Measurements from ENCODE around the gene SIGMAR1. TPM values are rescaled to one million over a fixed set of nuclear protein-coding genes. Genes with fewer than 3 reads are reported as not detected.
A peak's percentile ranks its signal among the peaks of the same experiment; 100 is the strongest.

The SIGMAR1 gene
- total RNA-seq, 1 donor from 2014 or later, result 130 TPM

DNA sequence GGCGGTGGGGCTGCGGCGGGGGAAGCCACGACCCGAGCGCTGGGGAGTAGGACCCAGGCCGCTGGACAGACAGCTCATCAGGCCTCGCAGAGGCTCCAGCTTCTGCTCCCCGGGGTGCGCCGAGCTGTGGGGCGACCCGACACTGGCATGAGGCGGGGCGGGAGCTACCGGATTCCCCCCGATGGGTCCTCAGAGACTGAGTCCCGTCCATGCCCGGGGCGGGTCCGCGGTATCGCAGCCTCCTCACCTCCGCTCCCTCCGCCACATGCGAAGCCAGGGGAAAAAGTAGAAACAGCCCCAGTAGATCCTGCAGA, 27.4 kb upstream of the SIGMAR1 start:
- intact Hi-C loops (cut with micrococcal nuclease), result loop anchor here (1.0 to 10.0 kb wide), 8 partner anchors 19 to 451 kb away; partner anchors contain the start of genes DCTN3, DNAI1, DNAJB5 and FAM219A
- Mint-ChIP-seq H3K9me3 (peaks cover 5% of the 10 kb centered on the region), H3K4me3 (peak overlapping the region; percentile 88), H3K27ac (peak overlapping the region; percentile 84), H3K27me3 (ENCODE audit: insufficient read depth) (no peaks in the 10 kb centered on the region), H3K36me3 (ENCODE audit: low read depth) (peaks cover 22% of the 10 kb centered on the region), H3K4me1 (ENCODE audit: low read depth) (peaks cover 31% of the 10 kb centered on the region)
- no peak for DNase-seq (ENCODE audit: low spot score)

DNA sequence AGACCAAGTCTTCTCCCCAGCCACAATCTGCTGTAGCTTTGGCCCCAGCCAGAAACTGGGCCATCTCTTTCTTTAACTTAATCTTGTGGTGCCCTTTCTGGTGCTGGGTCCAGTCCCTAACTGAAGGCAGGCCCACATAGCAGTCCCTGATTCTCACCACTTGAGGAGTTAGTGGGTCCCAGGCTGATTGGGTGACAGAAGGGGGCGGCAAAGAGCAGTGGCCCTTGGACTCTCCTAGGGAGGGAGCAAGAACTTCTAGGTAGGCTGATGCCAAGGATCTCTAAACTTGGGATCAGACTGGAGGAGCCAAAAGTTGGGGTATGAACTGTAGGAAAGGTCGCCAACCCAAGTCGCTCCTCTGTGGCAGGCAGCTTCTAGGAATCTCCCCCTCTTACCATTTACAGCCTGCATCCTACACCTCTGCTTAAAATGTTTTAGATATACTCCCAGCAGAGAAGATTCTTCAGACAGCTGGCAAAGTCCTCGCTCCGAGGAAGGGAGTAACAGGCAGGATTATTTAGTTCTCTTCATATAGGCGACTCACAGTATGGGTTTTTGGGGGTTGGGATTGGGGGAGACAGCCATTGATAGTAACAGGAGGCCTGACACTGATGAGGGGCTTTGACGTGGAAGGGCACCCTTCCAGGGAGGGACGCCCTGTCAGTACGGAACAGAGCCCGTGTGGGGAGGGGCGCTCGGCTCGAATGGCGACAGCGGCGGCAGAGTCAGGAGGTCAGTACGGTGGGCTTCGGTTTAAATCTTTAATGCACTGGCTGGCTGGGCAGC, 26.9 kb upstream of the SIGMAR1 start:
- peak; percentile 61 for DNase-seq (ENCODE audit: low spot score)
- Mint-ChIP-seq H3K4me3 (peak overlapping the region; percentile 88), H3K27me3 (ENCODE audit: insufficient read depth) (no peaks in the 10 kb centered on the region), H3K4me1 (ENCODE audit: low read depth) (peaks cover 31% of the 10 kb centered on the region), H3K9me3 (peaks cover 5% of the 10 kb centered on the region), H3K36me3 (ENCODE audit: low read depth) (peaks cover 22% of the 10 kb centered on the region), H3K27ac (peak overlapping the region; percentile 76)
- intact Hi-C loops (cut with micrococcal nuclease), result loop anchor here (1.0 to 10.0 kb wide), 9 partner anchors 18 to 452 kb away; partner anchors contain the start of genes DCTN3, DNAI1, DNAJB5 and FAM219A

DNA sequence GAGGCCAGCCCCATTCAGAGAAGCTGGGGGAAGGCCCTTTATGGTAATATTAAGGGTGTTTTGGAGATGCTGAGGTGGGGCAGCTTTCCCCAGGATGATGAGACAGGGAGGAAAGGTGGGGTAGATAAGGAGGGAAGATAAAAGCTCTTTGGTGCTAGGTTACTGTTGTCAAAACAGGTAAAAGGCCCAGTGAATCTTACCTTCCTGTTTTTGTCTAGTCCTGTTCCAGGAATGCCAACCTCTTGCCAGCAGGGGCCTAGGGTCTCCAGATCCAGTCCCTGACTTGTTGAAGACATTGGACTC, 25.7 kb upstream of the SIGMAR1 start:
- peaks cover 31% of the 10 kb centered on the region for H3K4me1 Mint-ChIP-seq (ENCODE audit: low read depth)
- no peaks in the 10 kb centered on the region for H3K27me3 Mint-ChIP-seq (ENCODE audit: insufficient read depth)
- peak; percentile 5 for DNase-seq (ENCODE audit: low spot score)
- peak overlapping the region; percentile 80 for H3K27ac Mint-ChIP-seq
- intact Hi-C loops (cut with micrococcal nuclease), result loop anchor here (10.0 kb wide), 1 partner anchor 412 kb away; the partner anchor contains the start of genes FANCG and VCP
- H3K9me3 Mint-ChIP-seq, result no peaks in the 10 kb centered on the region
- H3K36me3 Mint-ChIP-seq (ENCODE audit: low read depth), result peaks cover 15% of the 10 kb centered on the region
- no peak overlapping the region for H3K4me3 Mint-ChIP-seq

DNA sequence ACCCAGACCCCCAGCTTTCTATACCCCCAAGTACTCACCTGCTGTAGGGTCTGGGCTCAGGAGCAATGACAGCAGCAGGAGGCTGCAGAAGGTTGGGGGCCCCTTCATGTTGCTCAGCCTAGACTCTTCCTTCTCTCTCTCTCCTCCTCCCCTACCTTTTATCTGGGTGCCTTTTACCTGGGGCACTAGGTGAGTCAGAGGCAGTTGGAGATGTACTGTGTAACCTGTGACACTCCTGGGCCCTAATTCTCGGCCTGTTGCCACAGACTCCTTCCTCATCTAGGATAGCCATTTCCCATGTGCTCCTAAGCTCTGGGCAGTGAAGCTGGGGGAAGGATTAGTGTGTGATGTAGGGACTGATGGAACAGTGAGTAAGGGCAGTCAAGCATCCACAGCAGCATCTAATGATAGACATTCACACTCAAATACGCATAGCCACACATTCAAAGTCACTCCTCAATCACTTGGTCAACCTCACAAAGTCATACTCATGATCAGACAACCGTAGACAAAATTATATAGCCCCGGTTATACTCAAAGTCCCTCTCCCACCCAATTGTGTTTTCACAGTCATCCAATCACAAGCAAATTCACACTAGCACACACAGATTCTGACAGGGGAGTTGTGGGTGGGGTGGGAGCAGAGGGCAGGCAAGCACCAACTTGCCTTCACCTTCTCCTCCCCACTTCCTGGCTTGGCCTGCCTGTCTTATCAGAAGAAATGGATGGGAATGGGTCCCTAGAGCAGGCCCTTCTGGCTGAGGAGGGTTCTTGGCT, 25.1 kb upstream of the SIGMAR1 start, which contains the start of gene CCL27:
CCL27 (minus strand) TSS at position 132 of the 777 bp plus-strand sequence; CDS start at position 108, 24 bp downstream.
- Mint-ChIP-seq H3K9me3 (no peaks in the 10 kb centered on the region), H3K4me1 (ENCODE audit: low read depth) (peaks cover 31% of the 10 kb centered on the region), H3K4me3 (peak within 1 kb of the TSS; percentile 9), H3K36me3 (ENCODE audit: low read depth) (peaks cover 15% of the 10 kb centered on the region), H3K27me3 (ENCODE audit: insufficient read depth) (no peaks in the 10 kb centered on the region), H3K27ac (peak within 1 kb of the TSS; percentile 80)
- intact Hi-C loops (cut with micrococcal nuclease), result loop anchor here (10.0 kb wide), 1 partner anchor 412 kb away; the partner anchor contains the start of genes FANCG and VCP
- DNase-seq (ENCODE audit: low spot score), result no peak

DNA sequence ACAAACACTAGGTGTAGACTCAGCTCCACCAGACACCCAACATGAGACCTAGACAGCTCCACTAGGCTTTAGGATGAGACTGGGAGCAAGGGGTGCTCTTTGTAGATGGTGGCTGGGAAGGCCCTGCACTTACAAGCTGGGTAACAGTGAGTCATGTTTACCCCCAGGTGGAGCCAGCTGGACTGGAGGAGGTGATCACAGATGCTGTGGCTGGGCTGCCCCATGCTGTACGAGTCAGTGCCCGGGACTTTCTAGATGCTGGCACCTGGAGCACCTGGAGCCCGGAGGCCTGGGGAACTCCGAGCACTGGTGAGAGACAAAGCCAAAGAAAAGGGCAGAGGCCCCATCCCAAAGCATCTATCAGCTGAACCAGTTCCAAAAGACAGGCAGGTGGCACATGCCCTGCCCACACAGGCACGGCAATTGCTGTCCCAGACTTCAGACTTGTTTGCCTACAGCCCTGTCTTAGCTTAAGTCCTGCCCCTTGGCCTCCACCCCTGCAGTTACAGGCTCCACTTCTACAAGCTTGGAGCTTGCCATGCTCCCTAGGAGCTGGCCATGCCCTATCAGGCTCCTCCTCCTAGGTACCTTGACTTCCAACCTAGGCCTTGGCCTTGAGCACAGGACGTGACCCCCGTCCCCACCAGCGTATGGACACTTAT, 22.1 kb upstream of the SIGMAR1 start:
- H3K27me3 Mint-ChIP-seq (ENCODE audit: insufficient read depth), result no peaks in the 10 kb centered on the region
- no peaks in the 10 kb centered on the region for H3K9me3 Mint-ChIP-seq
- H3K4me1 Mint-ChIP-seq (ENCODE audit: low read depth), result peaks cover 28% of the 10 kb centered on the region
- no peak for DNase-seq (ENCODE audit: low spot score)
- intact Hi-C loops (cut with micrococcal nuclease), result loop anchor here (10.0 kb wide), 1 partner anchor 415 kb away; the partner anchor contains the start of genes FANCG and VCP
- no peak overlapping the region for H3K27ac Mint-ChIP-seq
- peaks cover 16% of the 10 kb centered on the region for H3K36me3 Mint-ChIP-seq (ENCODE audit: low read depth)
- H3K4me3 Mint-ChIP-seq, result no peak overlapping the region

DNA sequence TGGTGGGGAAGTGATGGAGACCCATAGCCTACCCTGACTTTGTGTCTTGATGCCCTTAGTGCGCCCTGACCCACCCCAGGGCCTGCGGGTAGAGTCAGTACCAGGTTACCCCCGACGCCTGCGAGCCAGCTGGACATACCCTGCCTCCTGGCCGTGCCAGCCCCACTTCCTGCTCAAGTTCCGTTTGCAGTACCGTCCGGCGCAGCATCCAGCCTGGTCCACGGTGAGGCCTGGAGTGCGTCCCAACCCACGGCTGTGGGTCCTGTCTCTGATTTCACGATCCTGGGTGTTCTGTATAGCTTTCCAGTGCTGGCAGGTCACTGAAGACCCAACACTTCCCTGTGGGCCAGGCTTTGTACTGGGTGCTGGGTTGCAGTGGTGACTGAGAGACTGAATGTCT, 20.9 kb upstream of the SIGMAR1 start:
- H3K4me3 Mint-ChIP-seq, result no peak overlapping the region
- H3K27ac Mint-ChIP-seq, result no peak overlapping the region
- peaks cover 13% of the 10 kb centered on the region for H3K36me3 Mint-ChIP-seq (ENCODE audit: low read depth)
- H3K27me3 Mint-ChIP-seq (ENCODE audit: insufficient read depth), result no peaks in the 10 kb centered on the region
- intact Hi-C loops (cut with micrococcal nuclease), result no loop called here
- DNase-seq (ENCODE audit: low spot score), result no peak
- no peaks in the 10 kb centered on the region for H3K9me3 Mint-ChIP-seq
- H3K4me1 Mint-ChIP-seq (ENCODE audit: low read depth), result peaks cover 16% of the 10 kb centered on the region

DNA sequence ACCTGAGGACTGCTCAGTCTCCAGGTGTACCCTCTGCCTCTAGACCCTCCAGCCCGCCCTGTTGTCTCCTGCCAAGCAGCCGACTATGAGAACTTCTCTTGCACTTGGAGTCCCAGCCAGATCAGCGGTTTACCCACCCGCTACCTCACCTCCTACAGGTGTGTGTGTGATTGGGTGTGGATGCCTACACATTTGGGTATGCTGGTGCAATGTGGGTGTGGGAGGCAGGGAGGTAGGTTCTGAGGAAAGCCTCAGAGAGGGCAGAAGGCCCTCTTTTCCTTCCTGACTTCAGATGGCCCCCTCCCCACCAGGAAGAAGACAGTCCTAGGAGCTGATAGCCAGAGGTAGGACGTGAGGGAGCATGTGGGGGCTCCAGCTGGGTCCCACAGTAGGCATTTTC, 19.4 kb upstream of the SIGMAR1 start:
- Mint-ChIP-seq H3K4me1 (ENCODE audit: low read depth) (peaks cover 13% of the 10 kb centered on the region), H3K27ac (no peak overlapping the region), H3K9me3 (no peaks in the 10 kb centered on the region), H3K4me3 (no peak overlapping the region), H3K36me3 (ENCODE audit: low read depth) (peaks cover 14% of the 10 kb centered on the region), H3K27me3 (ENCODE audit: insufficient read depth) (no peaks in the 10 kb centered on the region)
- intact Hi-C loops (cut with micrococcal nuclease), result no loop called here
- DNase-seq (ENCODE audit: low spot score), result no peak

DNA sequence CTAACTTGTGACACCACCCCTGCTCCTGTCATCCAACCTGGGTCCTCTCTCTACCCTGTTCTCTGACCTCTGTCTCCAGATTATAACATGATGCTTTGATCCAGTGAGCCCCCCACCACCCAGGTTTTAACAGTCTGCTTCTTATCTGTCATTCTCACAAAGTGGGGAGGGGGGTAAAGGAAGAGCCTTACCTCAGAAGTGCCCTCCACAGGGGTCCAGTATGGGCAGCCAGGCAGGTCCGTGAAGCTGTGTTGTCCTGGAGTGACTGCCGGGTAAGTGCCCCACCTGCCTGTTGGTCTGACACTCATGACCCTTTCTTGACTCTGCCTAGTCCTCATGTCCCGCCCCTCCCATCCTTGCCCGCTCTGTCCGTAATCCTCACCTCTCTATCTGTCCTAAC, 17.8 kb upstream of the SIGMAR1 start:
- DNase-seq (ENCODE audit: low spot score), result no peak
- Mint-ChIP-seq H3K4me3 (no peak overlapping the region), H3K4me1 (ENCODE audit: low read depth) (peaks cover 12% of the 10 kb centered on the region), H3K27ac (no peak overlapping the region), H3K36me3 (ENCODE audit: low read depth) (peaks cover 9% of the 10 kb centered on the region), H3K9me3 (no peaks in the 10 kb centered on the region), H3K27me3 (ENCODE audit: insufficient read depth) (no peaks in the 10 kb centered on the region)
- intact Hi-C loops (cut with micrococcal nuclease), result no loop called here

DNA sequence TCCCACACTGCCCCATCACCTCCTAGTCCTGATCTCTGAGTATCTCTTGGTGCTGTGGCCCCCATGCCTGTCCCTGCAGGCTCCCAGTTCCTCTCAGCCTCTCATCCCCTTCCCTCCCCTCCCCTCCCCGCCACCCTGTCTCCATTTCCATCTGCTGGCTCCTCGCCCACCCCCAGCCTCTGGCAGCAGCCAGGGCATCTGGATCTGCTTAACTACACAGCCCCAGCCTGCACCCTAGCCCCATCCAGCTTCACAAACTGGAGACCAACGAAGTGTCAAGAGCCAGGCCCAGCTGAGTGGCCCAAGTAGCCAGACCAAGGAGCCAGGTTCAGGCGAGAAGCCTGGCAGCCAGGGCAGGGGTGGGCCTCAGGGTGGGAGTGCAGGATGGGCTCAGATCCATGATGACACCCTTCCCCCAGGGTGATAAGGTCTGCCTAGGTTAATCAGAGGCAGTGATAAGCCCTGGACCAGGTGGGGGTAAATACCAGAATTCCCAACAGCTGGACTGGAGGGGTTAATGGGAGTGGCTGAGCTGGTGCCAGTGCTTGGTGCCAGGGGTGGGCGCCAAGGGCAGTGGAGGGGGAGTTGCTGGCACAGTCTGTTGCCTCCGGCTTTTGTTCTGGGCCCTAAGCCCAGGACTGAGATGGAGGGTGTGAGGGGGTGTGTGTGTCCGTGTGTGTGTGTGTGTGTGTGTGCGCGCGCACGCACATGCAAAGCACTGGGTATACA, 16.9 kb upstream of the SIGMAR1 start:
- H3K27me3 Mint-ChIP-seq (ENCODE audit: insufficient read depth), result no peaks in the 10 kb centered on the region
- intact Hi-C loops (cut with micrococcal nuclease), result no loop called here
- peaks cover 14% of the 10 kb centered on the region for H3K4me1 Mint-ChIP-seq (ENCODE audit: low read depth)
- DNase-seq (ENCODE audit: low spot score), result no peak
- no peak overlapping the region for H3K4me3 Mint-ChIP-seq
- no peaks in the 10 kb centered on the region for H3K9me3 Mint-ChIP-seq
- peaks cover 10% of the 10 kb centered on the region for H3K36me3 Mint-ChIP-seq (ENCODE audit: low read depth)
- no peak overlapping the region for H3K27ac Mint-ChIP-seq

DNA sequence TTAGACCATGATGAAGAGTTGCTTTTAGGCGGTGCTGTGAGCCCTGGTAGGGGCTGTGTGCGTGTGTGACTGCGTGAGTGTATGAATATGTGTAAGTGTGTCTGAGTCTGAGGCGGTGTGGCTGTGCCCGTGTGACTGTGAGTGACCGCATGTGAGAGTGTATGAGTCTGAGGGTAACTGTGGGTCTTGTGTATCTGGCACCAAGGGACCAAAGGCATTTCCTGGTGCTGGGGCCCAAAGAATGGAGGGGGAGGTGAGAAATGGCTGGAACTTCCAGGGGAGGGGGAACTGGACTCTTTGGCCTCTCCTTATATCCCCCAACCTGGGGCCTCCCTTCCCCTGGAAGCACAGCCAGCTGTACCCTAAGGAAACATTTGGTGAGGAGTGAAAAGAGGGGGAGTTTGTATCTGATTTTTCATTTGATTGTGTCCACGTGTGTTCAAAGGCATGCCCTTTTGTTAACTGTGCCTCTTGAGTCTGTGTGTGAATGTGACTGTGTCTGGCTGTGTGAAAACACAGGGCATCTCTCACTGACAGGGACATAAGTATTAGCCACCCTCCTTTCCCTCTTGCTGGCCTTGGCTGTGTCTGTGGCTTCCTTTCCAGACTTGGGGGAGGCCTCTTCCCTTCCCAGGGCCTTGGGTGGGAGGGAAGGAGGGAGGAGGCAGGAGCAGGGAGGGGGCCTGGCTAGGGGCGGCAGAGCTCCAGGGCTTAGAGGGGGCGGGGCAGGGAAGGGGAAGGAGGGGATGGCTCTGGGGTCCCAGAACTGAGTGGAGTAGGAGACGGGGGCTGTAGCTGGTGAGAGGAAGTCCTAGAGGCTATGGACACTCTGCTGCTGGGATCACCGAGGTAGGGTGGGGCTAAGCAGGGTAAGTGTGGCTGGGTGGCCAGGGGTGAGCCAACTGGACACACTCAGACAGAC, 15.8 kb upstream of the SIGMAR1 start:
- intact Hi-C loops (cut with micrococcal nuclease), result no loop called here
- Mint-ChIP-seq H3K4me1 (ENCODE audit: low read depth) (peaks cover 22% of the 10 kb centered on the region), H3K27me3 (ENCODE audit: insufficient read depth) (no peaks in the 10 kb centered on the region), H3K36me3 (ENCODE audit: low read depth) (peaks cover 18% of the 10 kb centered on the region), H3K9me3 (no peaks in the 10 kb centered on the region), H3K27ac (peak overlapping the region; percentile 43), H3K4me3 (no peak overlapping the region)
- DNase-seq (ENCODE audit: low spot score), result no peak

DNA sequence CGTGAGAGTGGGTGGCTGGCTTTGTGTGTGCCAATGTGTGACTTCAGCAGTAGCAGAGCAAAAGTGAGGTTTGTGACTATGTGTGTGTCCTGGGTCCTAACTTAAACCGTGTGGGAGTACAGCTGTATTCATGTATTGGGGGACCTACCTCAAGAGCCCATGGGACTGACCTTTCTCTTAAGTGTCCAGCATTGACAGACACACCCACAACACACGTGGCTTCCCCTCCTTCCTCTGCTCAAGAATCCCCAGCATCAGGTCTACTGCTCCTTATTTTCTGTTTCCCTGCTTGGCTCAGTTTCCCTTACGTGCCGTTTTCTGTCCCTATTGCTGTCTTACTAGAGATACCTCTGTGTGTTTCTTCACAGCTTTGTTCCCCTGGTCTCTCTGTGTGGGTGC, 15.0 kb upstream of the SIGMAR1 start:
- peaks cover 24% of the 10 kb centered on the region for H3K36me3 Mint-ChIP-seq (ENCODE audit: low read depth)
- peaks cover 30% of the 10 kb centered on the region for H3K4me1 Mint-ChIP-seq (ENCODE audit: low read depth)
- H3K9me3 Mint-ChIP-seq, result no peaks in the 10 kb centered on the region
- no peak overlapping the region for H3K4me3 Mint-ChIP-seq
- intact Hi-C loops (cut with micrococcal nuclease), result no loop called here
- DNase-seq (ENCODE audit: low spot score), result no peak
- no peaks in the 10 kb centered on the region for H3K27me3 Mint-ChIP-seq (ENCODE audit: insufficient read depth)
- H3K27ac Mint-ChIP-seq, result peak overlapping the region; percentile 43

Measured in activated T-helper 1 cell treated with anti-CD3 and anti-CD28 coated beads, Interleukin-12 subunit alpha, Interleukin-12 subunit beta, Interleukin-2, Interleukin-4 antibody, amounts not matched to agents 30 ng/mL and 10 ng/mL and 1 ng/mL, durations not matched to agents 14 hours and 24 hours and 36 hours (primary cell).